ENCODE measurements around the gene TMEM129.
A peak's percentile ranks its signal among the peaks of the same experiment; 100 is the strongest.

TMEM129 gene

GRCh38 chr4:1726146-1726934 is 5.2 kb upstream of the TMEM129 start:
- Mint-ChIP-seq H3K4me3 (peak overlapping the region; percentile 1), H3K9me3 (no peaks in the 10 kb centered on the region), H3K27me3 (ENCODE audit: low read depth) (no peaks in the 10 kb centered on the region), H3K36me3 (ENCODE audit: low read depth) (peaks cover 55% of the 10 kb centered on the region), H3K27ac (peak overlapping the region; percentile 68), H3K4me1 (ENCODE audit: low read depth) (peaks cover 39% of the 10 kb centered on the region)

GRCh38 chr4:1725521-1725920 is 4.4 kb upstream of the TMEM129 start:
- Mint-ChIP-seq H3K4me1 (ENCODE audit: low read depth) (peaks cover 39% of the 10 kb centered on the region), H3K9me3 (no peaks in the 10 kb centered on the region), H3K4me3 (peak overlapping the region; percentile 69), H3K27ac (peak overlapping the region; percentile 57), H3K27me3 (ENCODE audit: low read depth) (no peaks in the 10 kb centered on the region), H3K36me3 (ENCODE audit: low read depth) (peaks cover 52% of the 10 kb centered on the region)

GRCh38 chr4:1723131-1723801 is 2.1 kb upstream of the TMEM129 start:
- Mint-ChIP-seq H3K9me3 (no peaks in the 10 kb centered on the region), H3K27ac (peak overlapping the region; percentile 97), H3K4me1 (ENCODE audit: low read depth) (peaks cover 43% of the 10 kb centered on the region), H3K27me3 (ENCODE audit: low read depth) (no peaks in the 10 kb centered on the region), H3K36me3 (ENCODE audit: low read depth) (peaks cover 46% of the 10 kb centered on the region), H3K4me3 (peak overlapping the region; percentile 95)

- H3K27ac Mint-ChIP-seq: peak overlapping the region; percentile 97
- H3K27me3 Mint-ChIP-seq (ENCODE audit: low read depth): no peaks in the 10 kb centered on the region
- peaks cover 45% of the 10 kb centered on the region for H3K4me1 Mint-ChIP-seq (ENCODE audit: low read depth)
- peak overlapping the region; percentile 95 for H3K4me3 Mint-ChIP-seq
- H3K9me3 Mint-ChIP-seq: no peaks in the 10 kb centered on the region
- H3K36me3 Mint-ChIP-seq (ENCODE audit: low read depth): peaks cover 43% of the 10 kb centered on the region
Measured at GRCh38 chr4:1722551-1723118, 1.5 kb upstream of the TMEM129 start.

DNA sequence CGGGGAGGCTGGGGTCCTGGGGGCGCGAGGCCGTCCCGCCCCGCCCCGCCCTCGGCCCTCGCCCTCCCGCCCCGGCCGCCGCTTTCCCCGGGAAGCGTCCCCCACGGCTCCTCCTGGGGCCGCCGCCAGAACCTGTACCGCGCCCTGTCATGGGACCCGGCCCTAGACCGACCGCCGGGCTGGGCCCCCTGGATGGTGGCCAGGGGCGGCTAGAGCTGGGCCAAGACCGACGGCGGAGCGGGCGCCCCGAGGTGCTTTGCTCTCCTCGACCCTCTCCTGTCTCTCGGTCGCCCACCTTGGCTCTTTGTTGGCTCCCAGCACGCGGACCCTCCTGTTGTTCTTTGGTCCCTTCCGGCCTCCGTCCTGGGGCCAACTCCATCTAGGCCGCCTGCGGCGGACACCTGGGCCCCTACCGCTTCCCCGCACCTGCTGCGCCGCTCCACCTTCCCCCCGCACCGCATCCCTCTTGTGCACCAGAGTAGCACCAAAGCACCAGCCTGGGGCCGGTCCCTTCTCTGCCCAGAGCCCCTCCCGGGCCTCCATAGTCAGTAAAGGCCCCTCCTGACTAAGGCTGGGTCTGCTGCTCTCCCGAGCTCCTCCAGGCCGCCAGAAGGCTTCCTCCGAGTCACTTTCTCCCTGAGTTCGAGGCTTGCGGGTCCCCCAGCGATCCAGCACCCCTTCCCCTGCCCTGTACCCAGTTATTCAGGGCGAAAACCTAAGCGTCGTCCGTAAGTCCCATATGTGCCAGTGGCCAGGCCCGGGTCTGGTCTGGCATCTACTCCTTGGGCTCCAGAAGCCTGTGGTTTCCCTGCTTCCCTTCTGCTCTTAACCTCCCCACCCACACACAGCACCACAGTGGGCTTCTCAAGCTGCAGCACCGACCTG is 785 bp upstream of the TMEM129 start:
- no peaks in the 10 kb centered on the region for H3K27me3 Mint-ChIP-seq (ENCODE audit: low read depth)
- no peaks in the 10 kb centered on the region for H3K9me3 Mint-ChIP-seq
- peak overlapping the region; percentile 97 for H3K27ac Mint-ChIP-seq
- peaks cover 37% of the 10 kb centered on the region for H3K36me3 Mint-ChIP-seq (ENCODE audit: low read depth)
- peak overlapping the region; percentile 95 for H3K4me3 Mint-ChIP-seq
- H3K4me1 Mint-ChIP-seq (ENCODE audit: low read depth): peaks cover 45% of the 10 kb centered on the region

DNA sequence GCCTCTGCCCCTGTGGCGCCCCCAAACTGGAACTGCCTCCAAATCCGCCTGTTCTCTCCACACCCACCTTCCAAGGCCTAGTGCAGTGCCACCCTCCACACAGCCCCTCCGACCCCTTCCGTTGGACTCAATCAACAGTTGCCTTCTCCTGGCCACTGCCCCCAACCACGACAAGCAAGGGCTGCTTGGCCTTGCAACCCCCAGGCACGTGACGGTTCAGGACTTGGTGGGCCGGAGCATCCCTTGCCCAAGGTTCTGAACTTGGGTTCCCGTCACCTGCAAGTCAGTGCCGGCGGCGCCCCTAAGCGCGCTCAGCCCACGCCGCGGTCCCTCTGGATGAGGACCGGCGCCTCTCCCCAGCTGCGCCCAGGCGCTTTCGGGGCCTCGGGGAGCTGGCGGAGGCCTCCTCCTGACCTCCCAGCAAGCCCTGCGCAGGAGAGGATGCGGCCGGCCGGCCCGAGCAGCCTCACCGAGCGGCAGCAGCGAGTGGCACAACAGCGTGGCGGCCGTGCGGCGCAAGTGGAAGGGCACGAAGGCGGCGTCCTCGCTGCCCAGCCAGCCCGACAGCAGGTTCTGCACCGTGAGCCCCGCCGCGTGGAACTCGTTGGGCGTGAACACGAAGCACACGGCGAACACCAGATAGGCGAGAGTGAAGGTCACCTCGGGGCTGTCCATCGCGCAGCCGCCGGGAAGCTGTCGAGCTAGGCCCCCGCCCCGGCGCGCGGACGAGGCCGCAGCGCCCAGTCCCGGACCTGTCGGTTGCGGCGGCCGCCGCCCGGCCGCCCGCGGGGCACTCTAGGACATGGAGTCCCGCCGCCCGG is 750 bp downstream of the TMEM129 start:
- H3K27ac Mint-ChIP-seq: peak overlapping the region; percentile 91
- H3K4me1 Mint-ChIP-seq (ENCODE audit: low read depth): peaks cover 43% of the 10 kb centered on the region
- H3K9me3 Mint-ChIP-seq: no peaks in the 10 kb centered on the region
- peaks cover 27% of the 10 kb centered on the region for H3K36me3 Mint-ChIP-seq (ENCODE audit: low read depth)
- peak overlapping the region; percentile 90 for H3K4me3 Mint-ChIP-seq
- no peaks in the 10 kb centered on the region for H3K27me3 Mint-ChIP-seq (ENCODE audit: low read depth)

- peak overlapping the region; percentile 59 for H3K4me3 Mint-ChIP-seq
- no peaks in the 10 kb centered on the region for H3K9me3 Mint-ChIP-seq
- H3K27me3 Mint-ChIP-seq (ENCODE audit: low read depth): no peaks in the 10 kb centered on the region
- H3K36me3 Mint-ChIP-seq (ENCODE audit: low read depth): peaks cover 14% of the 10 kb centered on the region
- peak overlapping the region; percentile 57 for H3K27ac Mint-ChIP-seq
- H3K4me1 Mint-ChIP-seq (ENCODE audit: low read depth): peaks cover 50% of the 10 kb centered on the region
Measured at GRCh38 chr4:1718095-1718850, 2.9 kb downstream of the TMEM129 start.

GRCh38 chr4:1717129-1718094 is 3.7 kb downstream of the TMEM129 start:
- peaks cover 45% of the 10 kb centered on the region for H3K4me1 Mint-ChIP-seq (ENCODE audit: low read depth)
- H3K27ac Mint-ChIP-seq: no peak overlapping the region
- no peaks in the 10 kb centered on the region for H3K9me3 Mint-ChIP-seq
- peaks cover 11% of the 10 kb centered on the region for H3K36me3 Mint-ChIP-seq (ENCODE audit: low read depth)
- H3K4me3 Mint-ChIP-seq: no peak overlapping the region
- no peaks in the 10 kb centered on the region for H3K27me3 Mint-ChIP-seq (ENCODE audit: low read depth)

- Mint-ChIP-seq H3K4me1 (ENCODE audit: low read depth) (peaks cover 43% of the 10 kb centered on the region), H3K9me3 (no peaks in the 10 kb centered on the region), H3K27me3 (ENCODE audit: low read depth) (no peaks in the 10 kb centered on the region), H3K36me3 (ENCODE audit: low read depth) (peaks cover 13% of the 10 kb centered on the region), H3K4me3 (no peak overlapping the region), H3K27ac (no peak overlapping the region)
Measured at GRCh38 chr4:1716065-1716945, 4.8 kb downstream of the TMEM129 start.

- Mint-ChIP-seq H3K9me3 (no peaks in the 10 kb centered on the region), H3K4me3 (peak overlapping the region; percentile 99), H3K27me3 (ENCODE audit: low read depth) (no peaks in the 10 kb centered on the region), H3K27ac (peak overlapping the region; percentile 59), H3K36me3 (ENCODE audit: low read depth) (peaks cover 18% of the 10 kb centered on the region), H3K4me1 (ENCODE audit: low read depth) (peaks cover 50% of the 10 kb centered on the region)
Measured at GRCh38 chr4:1715002-1715758, 5.9 kb downstream of the TMEM129 start.
